ENCODE data around the gene BICC1.

DNA sequence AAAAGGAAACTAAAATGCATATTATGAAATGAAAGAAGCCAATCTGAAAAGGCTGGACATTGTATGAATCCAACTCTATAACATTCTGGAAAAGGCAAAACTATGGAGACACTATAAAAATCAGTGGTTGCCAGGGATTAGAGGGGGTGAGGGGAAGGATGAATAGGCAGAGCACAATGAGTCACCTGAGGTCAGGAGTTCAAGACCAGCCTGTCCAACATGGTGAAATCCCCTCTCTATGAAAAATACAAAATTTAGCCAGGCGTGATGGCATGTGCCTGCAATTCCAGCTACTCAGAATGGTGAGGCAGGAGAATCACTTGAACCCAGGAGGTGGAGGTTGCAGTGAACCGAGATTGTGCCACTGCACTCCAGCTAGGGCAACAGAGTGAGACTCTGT, 338.9 kb downstream of the BICC1 start:
- no peak for TF ChIP-seq CTCF (IDR thresholded peaks at IDR 0.05; ENCODE audit: poor library complexity)
- TF ChIP-seq EZH2 (IDR thresholded peaks at IDR 0.05; ENCODE audit: borderline replicate concordance) = no peak
- TF ChIP-seq EZH2phosphoT487 (IDR thresholded peaks at IDR 0.05; ENCODE audit: low read depth, severe bottlenecking, unreplicated experiment) = no peak
